WERI-Rb-1 (cell line): ENCODE results near the gene ACTN4.

Experiments
- DNase-seq: peaks from one replicate; pipeline ENCODE4 v3.0.0-alpha.2; 2020
- H3K27ac ChIP-seq: fragments of 250-450 bp; sonication (Bioruptor Pico); 2 replicates; pipeline ENCODE4 v1.5.1; 2020; ENCODE audit warnings: mild to moderate bottlenecking, moderate library complexity
- H3K27me3 ChIP-seq: fragments of 250-450 bp; sonication (Bioruptor Pico); 2 replicates; pipeline ENCODE4 v1.5.1; 2021; ENCODE audit warnings: mild to moderate bottlenecking, low read depth, moderate library complexity; ENCODE audit not compliant: insufficient read depth, severe bottlenecking
- H3K36me3 ChIP-seq: fragments of 250-450 bp; sonication (Bioruptor Pico); 2 replicates; pipeline ENCODE4 v1.5.1; 2020; ENCODE audit warnings: mild to moderate bottlenecking, moderate library complexity
- H3K4me3 ChIP-seq: 2 replicates; pipeline ENCODE4 v1.5.1; 2011; ENCODE audit warnings: low read depth, mild to moderate bottlenecking, control low read depth, low read length
- H3K9me3 ChIP-seq: fragments of 250-450 bp; sonication (Bioruptor Pico); 2 replicates; pipeline ENCODE4 v1.5.1; 2021; ENCODE audit warnings: mild to moderate bottlenecking, moderate library complexity; ENCODE audit not compliant: severe bottlenecking
- CTCF ChIP-seq: IDR thresholded peaks from 2 replicates; pipeline ENCODE4 v1.5.1; 2011; ENCODE audit warnings: low read depth, mild to moderate bottlenecking, control low read depth, inconsistent platforms, low read length

ACTN4 gene

GRCh38 chr19:38656171-38656981 lies 8.9 kb downstream of the ACTN4 start:
- H3K27ac ChIP-seq, result no peak overlapping the region
- no peaks in the 10 kb centered on the region for H3K9me3 ChIP-seq
- H3K4me3 ChIP-seq, result no peak overlapping the region
- DNase-seq, result no peak
- H3K36me3 ChIP-seq, result peaks cover 68% of the 10 kb centered on the region
- H3K27me3 ChIP-seq, result no peaks in the 10 kb centered on the region
- TF ChIP-seq CTCF, result no peak

- DNase-seq, result no peak
- Histone ChIP-seq H3K4me3 (no peak overlapping the region), H3K9me3 (no peaks in the 10 kb centered on the region), H3K27me3 (no peaks in the 10 kb centered on the region), H3K27ac (0 out of 2 replicates have a peak overlapping the region, but pooled peaks have one; percentile 3), H3K36me3 (peaks cover 70% of the 10 kb centered on the region)
- TF ChIP-seq CTCF, result no peak
Observed at GRCh38 chr19:38657633-38658222, 10.3 kb downstream of the ACTN4 start.

GRCh38 chr19:38658462-38659306 lies 11.2 kb downstream of the ACTN4 start:
- H3K36me3 ChIP-seq, result peaks cover 76% of the 10 kb centered on the region
- H3K4me3 ChIP-seq, result no peak overlapping the region
- no peaks in the 10 kb centered on the region for H3K9me3 ChIP-seq

GRCh38 chr19:38660724-38661123 lies 13.3 kb downstream of the ACTN4 start:
- Histone ChIP-seq H3K4me3 (no peak overlapping the region), H3K36me3 (peaks cover 69% of the 10 kb centered on the region), H3K27ac (no peak overlapping the region), H3K9me3 (no peaks in the 10 kb centered on the region), H3K27me3 (no peaks in the 10 kb centered on the region)
- DNase-seq, result no peak
- no peak for TF ChIP-seq CTCF

More at GRCh38 chr19:38658462-38659306, 11.2 kb downstream of the ACTN4 start:
- H3K27ac ChIP-seq, result no peak overlapping the region
- DNase-seq, result no peak
- no peak for TF ChIP-seq CTCF
- no peaks in the 10 kb centered on the region for H3K27me3 ChIP-seq

- DNase-seq, result no peak
- Histone ChIP-seq H3K27me3 (no peaks in the 10 kb centered on the region), H3K4me3 (no peak overlapping the region), H3K9me3 (no peaks in the 10 kb centered on the region), H3K27ac (no peak overlapping the region), H3K36me3 (peaks cover 67% of the 10 kb centered on the region)
- TF ChIP-seq CTCF, result no peak
Observed at GRCh38 chr19:38661136-38661535, 13.7 kb downstream of the ACTN4 start.
